HG03575 (cell line): ENCODE results near the gene ARFGEF2.

Experiments used
- ATAC-seq: cut with Tn5 transposase; IDR thresholded peaks from one replicate; pipeline ENCODE4 v1.9.1; 2021; ENCODE audit not compliant: unreplicated experiment, insufficient number of reproducible peaks, low FRiP score; ENCODE audit errors: extremely low read depth

Gene ARFGEF2

GRCh38 chr20:48897305-48898010 is 24.1 kb upstream of the ARFGEF2 start:
- no peak for ATAC-seq

GRCh38 chr20:48898210-48898609 is 23.3 kb upstream of the ARFGEF2 start:
- no peak for ATAC-seq

GRCh38 chr20:48898896-48899530 is 22.5 kb upstream of the ARFGEF2 start:
- ATAC-seq: no peak

GRCh38 chr20:48899881-48900280 is 21.6 kb upstream of the ARFGEF2 start:
- ATAC-seq: no peak

- ATAC-seq: no peak
Observed at GRCh38 chr20:48901326-48901725, 20.2 kb upstream of the ARFGEF2 start.

- ATAC-seq: no peak
Observed at GRCh38 chr20:48903705-48904104, 17.8 kb upstream of the ARFGEF2 start.

- no peak for ATAC-seq
Observed at GRCh38 chr20:48904566-48905296, 16.8 kb upstream of the ARFGEF2 start.

- no peak for ATAC-seq
Observed at GRCh38 chr20:48905297-48905647, 16.2 kb upstream of the ARFGEF2 start.

- no peak for ATAC-seq
Observed at GRCh38 chr20:48906221-48906877, 15.2 kb upstream of the ARFGEF2 start.

- no peak for ATAC-seq
Observed at GRCh38 chr20:48908656-48909319, 12.7 kb upstream of the ARFGEF2 start.

GRCh38 chr20:48909910-48910309 is 11.6 kb upstream of the ARFGEF2 start:
- no peak for ATAC-seq

GRCh38 chr20:48910347-48910781 is 11.1 kb upstream of the ARFGEF2 start:
- ATAC-seq: no peak

- ATAC-seq: no peak
Observed at GRCh38 chr20:48912065-48912464, 9.4 kb upstream of the ARFGEF2 start.

- no peak for ATAC-seq
Observed at GRCh38 chr20:48916699-48917098, 4.8 kb upstream of the ARFGEF2 start.

- no peak for ATAC-seq
Observed at GRCh38 chr20:48919336-48919881, 2.1 kb upstream of the ARFGEF2 start.

GRCh38 chr20:48919882-48920526 is 1.5 kb upstream of the ARFGEF2 start:
- no peak for ATAC-seq

GRCh38 chr20:48920527-48921167 is 864 bp upstream of the ARFGEF2 start:
- no peak for ATAC-seq
